Calu3 (cell line): ENCODE measurements around the gene CCL20. TPM values are rescaled to one million over a fixed set of nuclear protein-coding genes. Genes with fewer than 3 reads are reported as not detected.

ENCODE experiments used
- BruUV-seq: library from RNA; stranded (reverse); fragments of 400-500 nt; replicated peaks from 2 replicates; lab custom pipeline; 2021; lab: Mats Ljungman, UMichigan
- CTCF ChIA-PET: fragments of 300-600 bp; sonication (Branson Sonifier 250); formaldehyde crosslinking; loops from one replicate; lab custom pipeline; 2022; ENCODE audit warnings: antibody characterized with exemption; lab: Charles Lee
- DNase-seq: peaks from one replicate; pipeline ENCODE4 v3.0.0; 2022
- H3K27ac Mint-ChIP-seq: one replicate; pipeline ENCODE4 v1.8.0; 2022; ENCODE audit warnings: mixed read lengths; ENCODE audit not compliant: unreplicated experiment
- H3K27me3 Mint-ChIP-seq: one replicate; pipeline ENCODE4 v1.8.0; 2022; ENCODE audit warnings: mixed read lengths; ENCODE audit not compliant: unreplicated experiment
- H3K36me3 Mint-ChIP-seq: one replicate; pipeline ENCODE4 v1.8.0; 2022; ENCODE audit warnings: mild to moderate bottlenecking, moderate library complexity, mixed read lengths; ENCODE audit not compliant: insufficient read depth, unreplicated experiment
- H3K4me1 Mint-ChIP-seq: one replicate; pipeline ENCODE4 v1.8.0; 2022; ENCODE audit warnings: mild to moderate bottlenecking, low read depth, mixed read lengths; ENCODE audit not compliant: unreplicated experiment
- H3K4me3 Mint-ChIP-seq: one replicate; pipeline ENCODE4 v1.8.0; 2022; ENCODE audit warnings: mild to moderate bottlenecking, low read depth, moderate library complexity, mixed read lengths; ENCODE audit not compliant: unreplicated experiment
- H3K9me3 Mint-ChIP-seq: one replicate; pipeline ENCODE4 v1.8.0; 2022; ENCODE audit warnings: low read depth, mixed read lengths; ENCODE audit not compliant: unreplicated experiment
- CTCF ChIP-seq: fragments of 200-600 bp; IDR thresholded peaks from one replicate; pipeline ENCODE4 v1.8.0; 2022; ENCODE audit warnings: antibody characterized with exemption; ENCODE audit not compliant: unreplicated experiment
- intact Hi-C: fragments of 100-400 bp; cut with micrococcal nuclease; formaldehyde crosslinking; loops from one replicate; pipeline ENCODE4 v1.10.0; 2022; ENCODE audit not compliant: unreplicated experiment
- total RNA-seq: library from RNA; stranded (reverse); gene quantifications from 2 replicates; pipeline ENCODE4 v1.2.3, GENCODE V29; 2022

Gene CCL20
- total RNA-seq, 1 experiment from 2014 or later: 39.9 TPM

- no TSS peak for BruUV-seq
- CTCF ChIA-PET: no interaction called here
- H3K27me3 Mint-ChIP-seq: no peaks in the 10 kb centered on the region
- no peak for DNase-seq
- H3K9me3 Mint-ChIP-seq: no peaks in the 10 kb centered on the region
- peaks cover 64% of the 10 kb centered on the region for H3K36me3 Mint-ChIP-seq
- no peak overlapping the region for H3K27ac Mint-ChIP-seq
- no peak overlapping the region for H3K4me3 Mint-ChIP-seq
- H3K4me1 Mint-ChIP-seq: peaks cover 20% of the 10 kb centered on the region
- intact Hi-C loops: no loop called here
- no peak for TF ChIP-seq CTCF
Measured at GRCh38 chr2:227812001-227812400, 1.6 kb upstream of the CCL20 start.

- no peak for TF ChIP-seq CTCF
- H3K4me1 Mint-ChIP-seq: peaks cover 26% of the 10 kb centered on the region
- peak overlapping the region; percentile 72 for H3K4me3 Mint-ChIP-seq
- CTCF ChIA-PET: interaction anchor here (0.6 to 2.0 kb wide), 3 partner anchors 49 to 155 kb away, joined by 3 to 5 read pairs (median 5); no protein-coding TSS in a partner anchor
- H3K9me3 Mint-ChIP-seq: no peaks in the 10 kb centered on the region
- no peak for DNase-seq
- H3K27ac Mint-ChIP-seq: peak overlapping the region; percentile 83
- no peaks in the 10 kb centered on the region for H3K27me3 Mint-ChIP-seq
- no TSS peak for BruUV-seq
- intact Hi-C loops: no loop called here
- H3K36me3 Mint-ChIP-seq: peaks cover 67% of the 10 kb centered on the region
Measured at GRCh38 chr2:227813229-227813561, 447 bp upstream of the CCL20 start.

- Mint-ChIP-seq H3K4me1 (peaks cover 39% of the 10 kb centered on the region), H3K27me3 (no peaks in the 10 kb centered on the region), H3K36me3 (peaks cover 69% of the 10 kb centered on the region), H3K4me3 (peak overlapping the region; percentile 72), H3K9me3 (no peaks in the 10 kb centered on the region), H3K27ac (peak overlapping the region; percentile 83)
- no TSS peak for BruUV-seq
- TF ChIP-seq CTCF: no peak
- CTCF ChIA-PET: interaction anchor here (0.7 to 2.0 kb wide), 3 partner anchors 34 to 761 kb away, joined by 3 to 5 read pairs (median 5); no protein-coding TSS in a partner anchor
- no peak for DNase-seq
- intact Hi-C loops: loop anchor here (5.0 kb wide), 1 partner anchor 98 kb away; the partner anchor contains the start of gene SLC19A3
Measured at GRCh38 chr2:227815066-227815465, 1.4 kb downstream of the CCL20 start.

- Mint-ChIP-seq H3K4me3 (peak overlapping the region; percentile 72), H3K9me3 (peaks cover 5% of the 10 kb centered on the region), H3K36me3 (peaks cover 68% of the 10 kb centered on the region), H3K4me1 (peaks cover 55% of the 10 kb centered on the region), H3K27me3 (no peaks in the 10 kb centered on the region), H3K27ac (peak overlapping the region; percentile 98)
- CTCF ChIA-PET: interaction anchor here (0.9 kb wide), 1 partner anchor 181 kb away, joined by 5 read pairs; no protein-coding TSS in a partner anchor
- BruUV-seq: no TSS peak
- intact Hi-C loops: loop anchor here (5.0 kb wide), 1 partner anchor 99 kb away; the partner anchor contains the start of gene SLC19A3
- no peak for DNase-seq
- TF ChIP-seq CTCF: no peak
Measured at GRCh38 chr2:227816507-227817294, 3.1 kb downstream of the CCL20 start.
